Vagina (tissue), 2 donors: ENCODE measurements around the gene PCDHA1. TPM values are rescaled to one million over a fixed set of nuclear protein-coding genes. Genes with fewer than 3 reads are reported as not detected.

Experiments used
- DNase-seq, 2 donors: peaks; one replicate each; pipeline ENCODE4 v3.0.0-alpha.2; 2017; ENCODE audit errors: extremely low spot score in 2 of 2
- H3K27ac ChIP-seq: fragments of 200-600 bp; sonication (generic); one replicate; pipeline ENCODE4 v1.5.1; 2019
- H3K27me3 ChIP-seq: fragments of 200-600 bp; sonication (generic); one replicate; pipeline ENCODE4 v1.5.1; 2019
- H3K36me3 ChIP-seq, 2 donors: fragments of 200-600 bp; sonication (generic); one replicate each; pipeline ENCODE4 v1.5.1; 2017 to 2019
- H3K4me1 ChIP-seq: fragments of 200-600 bp; sonication (generic); one replicate; pipeline ENCODE4 v1.5.1; 2019
- H3K4me3 ChIP-seq, 2 donors: fragments of 200-600 bp; sonication (generic); 1 replicate in 1 of 2; 2 replicates in 1 of 2; pipeline ENCODE4 v1.5.1; 2016 to 2019
- H3K9me3 ChIP-seq: fragments of 200-600 bp; sonication (generic); one replicate; pipeline ENCODE4 v1.5.1; 2019
- POLR2A ChIP-seq, 2 donors: fragments of 450-650 bp; IDR thresholded peaks; one replicate each; pipeline ENCODE4 v1.6.1; 2017; ENCODE audit warnings: antibody characterized with exemption in 2 of 2, mild to moderate bottlenecking in 2 of 2, moderate library complexity in 2 of 2
- POLR2AphosphoS5 ChIP-seq, 2 donors: sonication (generic); formaldehyde crosslinking; IDR thresholded peaks; one replicate each; pipeline ENCODE4 v1.9.0; 2017; ENCODE audit warnings: antibody characterized with exemption in 2 of 2, mild to moderate bottlenecking in 2 of 2, low read depth in 1 of 2; ENCODE audit not compliant: insufficient read depth in 1 of 2
- intact Hi-C: fragments of 100-400 bp; cut with DNase I; formaldehyde crosslinking; loops from one replicate; pipeline ENCODE4 v1.15.1; 2023
- total RNA-seq: library from RNA; depleted of rRNA; stranded (reverse); fragments of >200 nt; gene quantifications from one replicate; pipeline ENCODE4 v1.2.3, GENCODE V29; 2016
- TF ChIP-seq, protein P1 (sequence below), 3 experiments: fragments of 450-650 bp in 2 of 3; fragments of 200-600 bp in 1 of 3; sonication (generic) in 1 of 3; IDR thresholded peaks; one replicate each; pipeline ENCODE4 v1.5.1; 2017 to 2019; ENCODE audit warnings: antibody characterized with exemption in 3 of 3, mild to moderate bottlenecking in 2 of 3, moderate library complexity in 2 of 3

The PCDHA1 gene
- total RNA-seq, 1 donor from 2014 or later = not detected

DNA sequence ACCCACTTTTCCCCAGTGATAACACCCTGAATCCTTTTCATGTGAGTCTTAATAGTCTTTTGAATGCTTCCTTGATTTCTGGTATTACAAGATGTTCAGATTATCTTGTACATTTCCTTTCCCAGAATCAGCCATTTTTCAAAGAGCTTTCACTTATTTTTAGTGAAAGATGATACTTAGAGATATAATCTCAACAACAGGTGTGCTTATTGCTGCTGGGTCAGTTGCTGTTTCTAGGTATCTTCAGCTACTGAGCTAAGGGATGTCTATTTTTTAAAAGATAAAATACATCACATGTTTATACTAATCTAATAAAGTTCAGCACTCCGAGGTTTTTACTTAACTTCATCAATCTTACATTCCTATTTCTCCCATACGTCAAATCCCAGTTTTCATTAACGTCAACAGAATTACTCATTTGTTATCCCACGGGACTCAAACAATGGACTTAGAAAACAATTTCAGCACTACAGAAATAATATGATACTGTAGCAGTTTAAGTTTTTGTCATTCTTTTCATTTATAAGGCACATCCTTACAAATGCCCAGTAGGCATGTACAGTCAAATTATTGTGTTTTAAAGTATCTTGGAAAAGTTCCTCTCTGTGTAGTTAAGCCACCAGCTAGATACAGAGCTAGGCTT, 149.1 kb downstream of the PCDHA1 start:
- H3K4me3 ChIP-seq = no peak overlapping the region
- intact Hi-C loops = no loop called here
- no peaks in the 10 kb centered on the region for H3K4me1 ChIP-seq
- no peak overlapping the region for H3K27ac ChIP-seq
- DNase-seq = no peak
- H3K9me3 ChIP-seq = no peaks in the 10 kb centered on the region
- H3K27me3 ChIP-seq = no peaks in the 10 kb centered on the region
- H3K36me3 ChIP-seq = no peaks in the 10 kb centered on the region
- TF ChIP-seq, protein P1, sequence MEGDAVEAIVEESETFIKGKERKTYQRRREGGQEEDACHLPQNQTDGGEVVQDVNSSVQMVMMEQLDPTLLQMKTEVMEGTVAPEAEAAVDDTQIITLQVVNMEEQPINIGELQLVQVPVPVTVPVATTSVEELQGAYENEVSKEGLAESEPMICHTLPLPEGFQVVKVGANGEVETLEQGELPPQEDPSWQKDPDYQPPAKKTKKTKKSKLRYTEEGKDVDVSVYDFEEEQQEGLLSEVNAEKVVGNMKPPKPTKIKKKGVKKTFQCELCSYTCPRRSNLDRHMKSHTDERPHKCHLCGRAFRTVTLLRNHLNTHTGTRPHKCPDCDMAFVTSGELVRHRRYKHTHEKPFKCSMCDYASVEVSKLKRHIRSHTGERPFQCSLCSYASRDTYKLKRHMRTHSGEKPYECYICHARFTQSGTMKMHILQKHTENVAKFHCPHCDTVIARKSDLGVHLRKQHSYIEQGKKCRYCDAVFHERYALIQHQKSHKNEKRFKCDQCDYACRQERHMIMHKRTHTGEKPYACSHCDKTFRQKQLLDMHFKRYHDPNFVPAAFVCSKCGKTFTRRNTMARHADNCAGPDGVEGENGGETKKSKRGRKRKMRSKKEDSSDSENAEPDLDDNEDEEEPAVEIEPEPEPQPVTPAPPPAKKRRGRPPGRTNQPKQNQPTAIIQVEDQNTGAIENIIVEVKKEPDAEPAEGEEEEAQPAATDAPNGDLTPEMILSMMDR (IDR thresholded peaks at IDR 0.05) = no peak

DNA sequence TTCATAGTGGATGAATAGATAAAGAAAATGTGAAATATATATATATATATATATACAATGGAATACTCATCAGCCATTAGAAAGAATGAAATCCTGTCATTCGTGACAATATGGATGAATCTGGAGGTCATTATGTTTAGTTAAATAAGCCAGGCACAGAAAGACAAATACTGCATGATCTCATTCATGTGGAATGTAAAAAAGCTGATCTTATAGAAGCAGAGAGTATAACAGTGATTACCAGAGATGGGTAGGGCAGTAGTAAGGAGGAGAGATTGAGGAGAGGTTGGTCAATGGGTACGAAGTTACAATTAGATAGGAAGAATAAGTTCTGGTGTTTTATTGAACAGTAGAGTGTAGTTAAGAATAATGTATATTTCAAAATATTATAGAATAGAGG, 160.6 kb downstream of the PCDHA1 start:
- Histone ChIP-seq H3K36me3 (no peaks in the 10 kb centered on the region), H3K4me1 (no peaks in the 10 kb centered on the region), H3K27me3 (no peaks in the 10 kb centered on the region), H3K4me3 (no peak overlapping the region), H3K9me3 (no peaks in the 10 kb centered on the region), H3K27ac (no peak overlapping the region)
- TF ChIP-seq, protein P1 (IDR thresholded peaks at IDR 0.05) = no peak
- no peak for TF ChIP-seq POLR2A (IDR thresholded peaks at IDR 0.05)
- no peak for TF ChIP-seq POLR2AphosphoS5 (IDR thresholded peaks at IDR 0.05; ENCODE audit: insufficient read depth in 1 of 2, low read depth in 1 of 2)
- intact Hi-C loops = no loop called here
- no peak for DNase-seq

DNA sequence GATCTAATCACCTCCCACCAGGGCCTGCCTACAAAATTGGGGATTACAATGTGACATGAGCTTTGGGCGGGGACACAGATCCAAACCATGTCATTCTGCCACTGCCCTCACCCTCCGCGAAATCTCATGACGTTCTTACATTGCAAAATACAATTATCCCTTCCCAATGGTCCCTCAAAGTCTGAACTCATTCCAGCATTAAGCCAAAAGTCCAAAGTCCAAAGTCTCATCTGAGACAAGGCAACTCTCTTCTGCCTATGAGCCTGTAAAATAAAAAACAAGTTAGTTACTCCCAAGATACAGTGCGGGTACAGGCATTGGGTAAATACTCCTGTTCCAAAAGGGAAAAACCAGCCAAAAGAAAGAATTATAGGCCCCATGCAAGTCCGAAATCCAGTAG, 165.7 kb downstream of the PCDHA1 start:
- H3K4me1 ChIP-seq = no peaks in the 10 kb centered on the region
- no peak overlapping the region for H3K4me3 ChIP-seq
- intact Hi-C loops = no loop called here
- TF ChIP-seq POLR2A (IDR thresholded peaks at IDR 0.05) (no peak), POLR2AphosphoS5 (IDR thresholded peaks at IDR 0.05; ENCODE audit: insufficient read depth in 1 of 2, low read depth in 1 of 2) (no peak)
- TF ChIP-seq, protein P1 (IDR thresholded peaks at IDR 0.05) = no peak
- no peak overlapping the region for H3K27ac ChIP-seq
- no peaks in the 10 kb centered on the region for H3K9me3 ChIP-seq
- H3K27me3 ChIP-seq = no peaks in the 10 kb centered on the region
- no peaks in the 10 kb centered on the region for H3K36me3 ChIP-seq
- DNase-seq = no peak

DNA sequence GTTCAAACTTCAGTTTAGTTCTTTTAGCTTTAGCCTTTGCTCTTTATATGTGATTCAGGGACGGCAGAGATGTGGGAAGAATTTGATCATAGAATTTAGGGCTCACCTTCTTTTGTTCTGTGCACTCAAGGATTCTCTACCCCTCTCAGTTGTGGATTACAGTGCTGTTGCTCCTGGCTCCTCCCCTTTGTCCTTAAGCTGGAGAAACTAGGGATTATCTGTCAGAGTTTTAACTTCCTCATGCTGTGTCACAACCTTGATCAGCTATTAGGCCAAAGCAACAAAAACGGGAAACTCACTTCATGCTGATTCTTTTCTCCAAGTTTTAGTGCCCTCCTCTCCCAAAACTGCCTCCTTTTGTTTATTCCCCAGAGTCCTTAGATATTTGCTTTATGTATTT, 167.3 kb downstream of the PCDHA1 start:
- intact Hi-C loops = no loop called here

DNA sequence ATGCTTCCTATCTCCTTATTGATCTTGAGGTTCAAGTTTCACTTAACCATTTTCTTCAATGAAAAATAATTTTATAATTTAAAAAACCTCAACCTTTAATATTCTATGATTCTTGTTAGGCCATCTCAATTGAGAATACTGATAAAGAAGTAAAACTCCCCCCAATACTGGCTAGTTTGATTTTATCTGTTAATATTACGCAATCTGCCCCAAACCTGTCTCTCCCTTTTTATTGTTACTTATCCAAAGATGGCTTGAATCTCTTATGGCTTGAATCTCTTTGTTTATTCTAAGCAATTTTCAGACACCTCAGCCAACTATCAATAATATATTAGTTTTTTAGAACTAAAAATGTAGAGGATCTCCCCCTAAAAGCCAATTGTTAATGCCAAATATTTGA, 176.2 kb downstream of the PCDHA1 start:
- intact Hi-C loops = no loop called here
- TF ChIP-seq, protein P1 (IDR thresholded peaks at IDR 0.05) = no peak
- TF ChIP-seq POLR2A (IDR thresholded peaks at IDR 0.05) (no peak), POLR2AphosphoS5 (IDR thresholded peaks at IDR 0.05; ENCODE audit: insufficient read depth in 1 of 2, low read depth in 1 of 2) (no peak)

More for the DNA sequence above, 167.3 kb downstream of the PCDHA1 start:
- H3K36me3 ChIP-seq = no peaks in the 10 kb centered on the region
- H3K4me1 ChIP-seq = no peaks in the 10 kb centered on the region
- no peaks in the 10 kb centered on the region for H3K9me3 ChIP-seq
- no peak overlapping the region for H3K27ac ChIP-seq
- H3K27me3 ChIP-seq = no peaks in the 10 kb centered on the region
- no peak for DNase-seq
- H3K4me3 ChIP-seq = no peak overlapping the region
- TF ChIP-seq POLR2A (IDR thresholded peaks at IDR 0.05) = no peak
- TF ChIP-seq, protein P1 (IDR thresholded peaks at IDR 0.05) = no peak
- TF ChIP-seq POLR2AphosphoS5 (IDR thresholded peaks at IDR 0.05; ENCODE audit: insufficient read depth in 1 of 2, low read depth in 1 of 2) = no peak

More for the DNA sequence above, 176.2 kb downstream of the PCDHA1 start:
- Histone ChIP-seq H3K4me3 (no peak overlapping the region), H3K27ac (no peak overlapping the region), H3K36me3 (no peaks in the 10 kb centered on the region), H3K9me3 (no peaks in the 10 kb centered on the region), H3K27me3 (no peaks in the 10 kb centered on the region), H3K4me1 (peaks cover 14% of the 10 kb centered on the region)
- no peak for DNase-seq
